DMS53 treated with DMSO at 0.1 percent for 48 hours (cell line): ENCODE data around the gene FDCSP.
"Not testable (repeated sequence)": the region's sequence is repeated elsewhere in the genome, so short reads cannot be mapped to it uniquely, and the experiment has no call there.

ENCODE experiments used
- DNase-seq: peaks from one replicate; lab custom pipeline; 2025; ENCODE audit not compliant: unreplicated experiment; lab: John Stamatoyannopoulos, UW

FDCSP gene

DNA sequence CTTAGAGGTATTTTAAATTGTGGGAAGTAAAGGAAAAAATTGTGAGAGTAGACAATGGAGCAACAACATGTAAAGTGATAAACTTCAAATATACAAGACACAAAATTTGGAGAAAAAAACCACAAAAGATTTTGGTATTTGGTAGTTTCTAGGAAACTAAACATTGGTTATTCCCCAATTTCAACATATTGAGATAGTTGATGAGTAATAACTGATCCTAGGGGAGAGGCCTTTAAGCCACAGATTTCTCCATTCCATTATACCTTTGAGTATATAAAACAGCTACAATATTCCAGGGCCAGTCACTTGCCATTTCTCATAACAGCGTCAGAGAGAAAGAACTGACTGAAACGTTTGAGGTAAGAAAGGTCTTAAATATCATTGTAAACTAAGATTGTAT is at the start of gene FDCSP:
FDCSP (plus strand) TSS at position 301 of the 400 bp plus-strand sequence. CDS start 5,071 bp downstream, outside the sequence.
- DNase-seq: no peak

DNA sequence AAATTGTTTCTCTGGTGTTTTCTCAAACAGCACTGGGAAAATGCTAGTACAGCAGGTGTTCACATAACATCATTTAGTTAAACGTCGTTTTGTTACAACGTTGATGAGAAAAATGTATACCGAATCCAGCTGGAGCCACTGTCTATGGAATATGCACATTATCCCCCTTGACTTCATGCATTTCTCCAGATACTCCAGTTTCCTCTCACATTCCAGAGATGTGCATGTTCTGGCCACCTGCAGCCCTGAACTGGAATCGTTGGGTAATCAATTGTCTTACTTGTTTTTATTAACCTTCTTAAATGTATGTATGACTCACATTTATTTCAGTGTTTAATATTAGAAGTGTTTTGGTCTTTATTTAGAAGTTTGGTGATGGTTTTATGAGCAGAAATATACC is 48.8 kb upstream of the FDCSP start:
- DNase-seq: no peak

DNA sequence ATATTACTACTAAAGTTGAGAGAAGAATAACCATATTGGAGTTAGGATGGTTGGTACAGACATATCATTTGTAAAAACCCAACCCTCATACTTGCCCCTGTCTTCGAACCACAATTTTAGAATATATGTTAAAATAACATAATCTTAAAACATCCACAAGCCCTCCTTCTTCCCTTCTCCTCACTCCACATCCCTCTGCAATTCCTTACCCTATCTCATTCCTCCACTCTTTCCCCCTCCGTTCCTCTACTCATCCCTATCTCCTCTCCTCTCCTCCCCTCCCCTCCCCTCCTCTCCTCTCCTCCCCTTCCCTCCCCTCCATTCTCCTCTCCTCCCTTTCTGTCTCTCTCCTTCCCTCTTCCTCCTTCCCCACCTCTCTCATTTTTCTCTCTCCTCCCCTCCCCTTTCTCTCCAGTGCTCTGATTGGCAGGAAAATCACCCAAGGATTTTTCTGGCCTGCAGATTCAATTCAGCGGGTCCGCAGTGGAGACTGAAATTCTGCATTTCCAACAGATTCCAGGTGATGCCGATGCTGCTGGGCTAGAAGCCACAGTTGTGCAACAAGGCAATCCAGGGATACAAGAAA is 47.8 kb upstream of the FDCSP start:
- no peak for DNase-seq

DNA sequence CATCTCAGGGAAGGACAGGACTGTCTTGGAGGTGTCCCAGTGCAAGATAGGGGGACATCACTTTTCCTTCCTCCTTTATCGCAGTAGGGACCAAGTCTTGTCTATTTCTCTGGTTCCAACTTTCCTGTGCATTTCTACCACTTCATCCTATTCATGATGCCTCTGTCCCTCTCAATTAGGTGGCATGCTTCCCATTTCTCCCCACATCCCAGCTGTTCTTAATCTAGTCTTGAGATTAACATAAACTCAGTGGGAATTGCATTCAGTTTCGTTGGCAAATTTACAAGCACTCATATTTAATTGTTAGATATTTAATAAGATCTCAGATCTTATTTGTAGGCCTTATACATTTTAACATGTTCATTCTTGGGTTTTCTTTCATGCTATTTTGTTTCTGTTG is 46.1 kb upstream of the FDCSP start:
- no peak for DNase-seq

DNA sequence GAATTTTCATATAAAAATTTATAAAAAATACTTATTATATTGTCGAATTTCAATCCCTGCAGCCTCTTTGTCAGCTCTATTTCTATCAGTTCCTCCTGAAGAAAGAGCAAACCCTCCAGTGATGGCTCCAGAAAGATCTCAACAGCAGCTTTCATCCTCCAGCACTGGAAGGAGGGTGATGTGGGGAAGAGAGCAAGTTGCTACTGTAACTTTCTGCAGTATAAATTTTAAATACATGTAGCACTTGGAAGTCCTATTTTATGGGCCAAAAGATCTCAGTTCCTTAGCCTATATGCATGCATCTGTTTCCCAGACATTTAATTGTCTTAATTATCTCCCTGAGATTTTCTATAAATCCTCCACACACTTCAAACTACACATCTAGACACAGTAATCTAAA is 44.1 kb upstream of the FDCSP start:
- DNase-seq: no peak

DNA sequence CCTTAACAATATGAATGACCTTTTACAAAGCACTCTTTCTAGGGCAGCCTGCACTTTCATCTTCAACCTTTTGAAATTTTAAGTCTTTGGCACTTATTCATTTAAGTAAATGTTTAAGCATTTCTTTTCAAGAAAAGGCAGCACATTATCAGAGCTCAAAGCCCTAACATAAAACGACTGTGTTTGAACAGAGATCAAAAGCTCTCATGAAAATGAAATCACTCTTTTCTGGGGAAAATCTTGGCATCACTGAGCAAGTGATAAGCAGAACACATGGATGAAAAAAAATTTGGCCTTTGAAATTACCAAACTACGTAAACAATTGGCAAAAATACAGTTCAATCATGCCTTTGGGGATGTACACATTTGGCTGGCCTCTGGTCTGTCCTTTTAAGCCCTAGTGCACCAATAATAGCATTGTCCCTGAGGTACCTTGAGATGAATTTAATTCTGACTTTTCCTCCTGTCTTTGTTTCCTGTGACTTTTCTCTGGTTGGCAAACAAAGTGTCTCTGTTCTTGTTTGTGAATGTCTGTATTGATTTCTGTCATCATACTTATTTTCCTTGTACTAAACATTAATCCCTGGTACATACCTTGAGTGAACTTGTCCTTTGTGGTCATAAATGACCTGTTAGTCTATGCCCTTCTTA is 43.3 kb upstream of the FDCSP start:
- DNase-seq: no peak

DNA sequence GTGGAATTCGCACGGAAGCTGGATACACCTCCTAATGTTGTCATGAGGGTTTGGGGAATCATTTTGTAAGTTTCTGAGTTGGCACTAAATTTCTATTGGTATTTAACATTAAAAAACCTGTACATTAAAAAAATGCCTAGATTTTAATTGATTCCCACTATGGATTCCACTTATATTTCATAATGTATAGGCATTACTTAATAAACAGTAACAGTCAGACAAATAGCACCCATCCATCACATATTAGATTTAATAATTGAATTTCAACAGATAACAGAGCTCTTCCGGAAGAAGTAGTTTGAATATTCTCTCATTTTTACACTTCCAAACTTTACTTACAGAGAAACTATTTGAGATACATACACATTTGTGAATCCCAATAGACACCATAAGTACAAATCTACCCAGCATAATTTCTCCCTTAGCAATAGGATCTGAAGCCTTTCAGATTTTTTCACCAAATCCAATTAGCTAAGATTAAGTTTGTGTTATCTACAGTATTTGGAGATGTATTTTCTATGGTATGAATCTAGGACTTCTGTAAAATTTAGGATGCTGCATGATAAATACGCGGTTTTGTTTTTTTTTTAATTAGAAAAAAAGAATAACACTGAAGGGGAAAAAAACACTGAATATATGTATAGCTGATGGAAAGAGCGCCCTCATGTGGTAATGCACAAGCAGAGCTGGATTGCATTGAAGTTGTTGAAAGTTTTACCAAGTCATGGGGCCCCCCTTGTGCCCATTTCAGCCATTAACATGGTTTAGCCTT is 42.6 kb upstream of the FDCSP start:
- peak; percentile 9 for DNase-seq

DNA sequence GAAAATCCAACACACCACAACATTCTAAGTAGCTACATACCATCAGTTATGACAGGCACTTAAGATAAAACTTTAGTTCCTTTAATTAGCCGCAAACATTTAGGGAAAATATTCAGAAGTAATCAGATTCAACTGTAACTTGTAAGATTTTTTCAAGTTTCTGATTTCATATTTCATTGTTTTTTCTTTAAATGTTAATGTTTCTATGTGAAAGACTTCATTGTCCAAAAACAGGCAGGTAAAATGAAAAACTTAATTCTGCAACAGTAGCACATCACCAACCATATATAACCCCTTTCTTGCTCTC is 42.0 kb upstream of the FDCSP start:
- DNase-seq: no peak

DNA sequence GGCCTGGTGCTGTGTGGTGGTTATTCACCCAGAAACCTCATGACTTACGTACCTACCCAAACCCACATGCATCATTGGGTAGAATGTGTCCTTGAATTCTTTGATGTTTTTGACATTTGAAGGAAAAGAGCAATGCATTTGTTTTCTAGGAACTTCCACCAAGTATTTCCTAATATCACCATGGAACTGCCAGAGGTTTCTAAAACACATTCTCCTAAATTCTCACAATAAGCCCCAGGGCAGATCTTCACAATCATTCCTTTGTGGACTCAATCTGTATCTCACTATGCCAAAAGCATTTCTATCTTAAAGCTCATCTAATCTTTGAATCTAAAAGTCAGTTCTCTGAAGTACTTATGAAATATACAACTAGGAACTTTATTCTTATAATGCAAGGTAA is 38.7 kb upstream of the FDCSP start:
- no peak for DNase-seq

DNA sequence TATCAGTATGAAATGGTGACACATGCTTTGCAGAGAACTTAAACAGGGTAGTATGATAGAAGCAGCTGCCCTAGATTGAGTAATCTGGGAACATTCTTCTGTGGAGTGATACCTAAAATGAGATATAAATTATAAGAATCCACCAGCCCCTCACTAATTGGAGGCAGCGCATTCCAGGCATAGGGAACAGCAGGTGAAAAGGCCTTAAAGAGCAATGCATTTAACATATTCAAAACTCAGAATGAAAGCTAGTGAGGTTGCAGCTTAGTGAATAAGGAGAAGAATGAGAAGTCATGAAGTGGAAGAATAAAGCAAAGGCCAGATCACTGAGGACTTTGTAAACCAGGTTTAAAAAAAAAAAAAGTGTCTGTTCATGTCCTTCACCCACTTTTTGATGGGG is 35.3 kb upstream of the FDCSP start:
- no peak for DNase-seq

DNA sequence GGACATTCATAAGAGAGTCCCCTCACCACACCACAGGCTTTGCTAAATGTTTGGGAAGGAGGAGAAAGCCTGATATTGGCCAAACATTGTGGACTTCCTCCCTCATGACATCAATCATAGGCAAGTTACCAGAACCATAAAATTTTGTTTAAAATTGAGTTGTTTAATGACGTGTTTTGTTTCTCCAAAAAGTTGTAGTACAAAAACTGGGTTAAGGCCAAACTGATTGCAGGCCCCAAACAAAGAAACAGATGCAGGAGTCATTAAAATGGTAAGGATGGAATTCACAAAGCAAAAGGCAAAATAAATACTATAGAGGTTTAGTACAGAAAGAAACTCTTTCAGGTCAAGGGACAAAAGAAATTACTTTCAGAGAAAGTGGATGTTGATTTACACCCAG is 34.3 kb upstream of the FDCSP start:
- DNase-seq: no peak

DNA sequence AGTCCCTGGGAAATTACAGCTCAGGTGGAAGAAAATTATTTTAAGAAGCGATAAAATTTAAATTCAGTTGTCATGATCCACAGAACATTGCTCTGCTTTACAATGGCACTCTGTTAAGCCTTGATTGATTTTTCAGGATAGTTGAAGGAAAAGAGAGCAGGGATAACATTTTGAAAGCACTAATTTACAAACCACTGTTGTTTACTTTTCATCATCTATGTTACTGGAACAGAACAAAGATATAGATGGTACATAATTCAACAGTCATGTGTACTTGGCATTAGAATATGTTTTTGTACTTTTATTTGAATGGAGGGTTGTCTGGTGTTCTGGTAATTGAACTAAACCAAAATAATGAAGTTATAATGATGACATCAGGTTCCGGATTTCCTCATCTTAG is 33.0 kb upstream of the FDCSP start:
- no peak for DNase-seq

DNA sequence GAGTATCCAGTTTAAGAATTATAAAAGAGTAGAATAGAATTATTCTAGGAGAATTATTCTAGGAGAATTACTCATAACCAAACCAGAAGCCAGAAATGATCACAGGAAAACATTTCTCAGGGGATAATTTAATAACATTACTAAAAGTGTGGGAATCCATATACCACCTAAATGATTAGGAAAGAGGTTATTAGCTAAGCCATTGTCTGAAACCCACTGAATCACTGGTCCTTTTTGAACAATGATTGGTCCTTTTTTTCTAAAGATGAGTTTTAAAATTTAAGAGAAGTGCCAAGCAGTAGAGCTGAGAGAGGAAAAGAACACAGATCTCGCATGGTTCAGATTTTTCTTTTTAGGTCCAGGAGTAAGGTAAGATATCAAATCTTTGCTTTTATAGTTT is 30.5 kb upstream of the FDCSP start, which contains the start of gene ODAM:
ODAM (plus strand) TSS at position 301 of the 400 bp plus-strand sequence. CDS start 819 bp downstream, outside the sequence.
- DNase-seq: no peak

DNA sequence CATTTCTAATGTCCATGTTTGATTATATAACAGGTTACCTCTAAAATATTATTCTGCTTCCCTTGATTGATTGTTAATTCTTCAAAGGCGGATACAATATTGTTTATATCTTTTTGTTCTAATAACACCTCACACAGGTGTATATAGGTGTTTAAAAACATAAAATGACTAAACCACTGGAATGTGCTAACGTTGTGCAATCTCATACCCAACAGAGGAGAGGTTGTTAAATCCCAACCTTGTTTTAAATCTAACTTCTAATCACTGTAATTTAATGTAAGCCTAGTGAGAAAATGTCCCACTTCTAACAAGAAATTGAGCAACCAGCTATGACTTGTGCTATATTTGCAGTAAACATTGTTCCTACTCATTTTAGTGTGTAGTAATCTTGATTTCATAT is 29.1 kb upstream of the FDCSP start:
- no peak for DNase-seq

DNA sequence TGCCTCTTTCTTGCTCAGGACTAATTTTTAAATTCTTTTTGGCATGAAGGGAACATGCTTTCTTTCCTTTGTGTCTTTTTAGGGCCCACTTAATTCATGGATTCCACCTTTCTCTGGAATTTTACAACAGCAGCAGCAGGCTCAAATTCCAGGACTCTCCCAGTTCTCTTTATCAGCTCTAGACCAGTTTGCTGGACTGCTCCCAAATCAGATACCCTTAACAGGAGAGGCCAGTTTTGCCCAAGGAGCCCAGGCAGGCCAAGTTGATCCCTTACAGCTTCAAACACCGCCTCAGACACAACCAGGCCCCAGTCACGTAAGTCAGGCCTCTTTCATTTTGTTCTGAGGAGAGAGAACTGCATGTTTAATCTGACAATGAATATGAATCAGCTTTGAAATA is 28.1 kb upstream of the FDCSP start:
- no peak for DNase-seq

DNA sequence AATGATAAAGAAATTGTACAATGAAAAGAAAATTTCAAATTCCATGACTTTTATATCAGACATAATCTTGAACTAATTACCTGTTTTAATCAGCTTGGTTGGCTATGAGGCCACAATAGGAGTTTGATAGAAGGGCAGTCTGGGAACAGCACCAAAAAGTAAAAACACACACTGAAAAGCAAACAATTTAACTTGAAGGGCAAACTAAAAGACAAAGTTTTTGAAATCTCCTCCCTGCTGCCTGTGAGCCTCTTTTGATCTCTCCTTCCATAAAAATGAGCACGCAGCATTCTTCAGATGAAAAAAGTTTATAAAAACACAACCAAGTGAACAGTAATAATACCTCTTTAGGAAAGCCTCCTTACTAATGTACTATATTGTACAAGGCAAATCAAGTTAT is 22.3 kb upstream of the FDCSP start:
- no peak for DNase-seq

DNA sequence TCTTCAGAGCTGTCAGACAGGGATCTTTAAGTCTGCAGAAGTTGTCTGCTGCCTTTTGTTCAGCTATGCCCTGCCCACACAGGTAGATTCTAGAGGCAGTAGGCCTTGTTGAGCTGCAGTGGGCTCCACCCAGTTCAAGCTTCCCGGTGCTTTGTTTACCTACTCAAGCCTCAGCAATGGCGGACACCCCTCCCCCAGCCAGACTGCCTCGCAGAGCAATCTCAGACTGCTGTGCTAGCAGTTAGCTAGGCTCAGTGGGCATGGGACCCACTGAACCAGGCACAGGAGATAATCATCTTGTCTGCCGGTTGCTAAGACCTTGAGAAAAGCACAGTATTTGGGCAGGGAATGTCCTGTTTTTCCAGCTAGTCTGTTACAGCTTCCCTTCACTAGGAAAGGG is 13.2 kb upstream of the FDCSP start:
- not testable (repeated sequence) for DNase-seq

DNA sequence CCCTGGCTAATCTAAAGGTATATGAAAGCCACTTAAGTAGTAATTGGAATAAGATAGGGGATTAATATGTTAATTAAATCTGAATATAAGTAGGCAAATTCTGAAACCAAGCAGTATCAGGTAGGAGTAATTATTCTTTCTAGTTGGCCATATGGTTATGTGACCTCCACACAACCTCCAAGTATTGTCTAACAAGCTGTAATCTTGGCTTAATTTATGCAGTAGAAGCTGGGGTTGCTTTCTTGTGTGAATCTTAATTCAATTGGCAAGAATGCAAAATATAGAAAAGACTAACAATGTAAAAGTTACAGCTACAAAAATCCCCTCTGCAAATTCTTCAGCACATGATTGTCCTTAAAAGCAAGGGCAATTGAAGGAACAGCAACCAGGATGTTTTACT is 9.8 kb upstream of the FDCSP start:
- DNase-seq: not testable (repeated sequence)

DNA sequence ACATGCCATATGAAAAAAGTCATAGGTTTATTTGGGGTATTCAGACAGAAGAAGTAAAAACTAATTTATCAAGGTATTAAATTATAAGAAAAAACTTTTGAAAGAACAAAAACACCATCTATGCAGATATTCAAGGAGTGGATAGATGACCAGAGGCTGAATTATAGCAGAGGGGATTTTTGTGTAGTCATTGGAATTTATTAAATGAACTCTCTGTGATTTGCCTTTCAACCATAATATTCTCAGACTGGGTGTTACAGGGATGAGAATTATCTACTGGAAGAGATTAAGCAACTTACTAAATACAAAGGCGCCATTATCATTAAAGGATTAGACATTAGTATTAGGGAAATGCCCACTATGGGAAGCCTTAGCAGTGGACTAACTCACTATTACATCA is 9.4 kb upstream of the FDCSP start:
- not testable (repeated sequence) for DNase-seq

DNA sequence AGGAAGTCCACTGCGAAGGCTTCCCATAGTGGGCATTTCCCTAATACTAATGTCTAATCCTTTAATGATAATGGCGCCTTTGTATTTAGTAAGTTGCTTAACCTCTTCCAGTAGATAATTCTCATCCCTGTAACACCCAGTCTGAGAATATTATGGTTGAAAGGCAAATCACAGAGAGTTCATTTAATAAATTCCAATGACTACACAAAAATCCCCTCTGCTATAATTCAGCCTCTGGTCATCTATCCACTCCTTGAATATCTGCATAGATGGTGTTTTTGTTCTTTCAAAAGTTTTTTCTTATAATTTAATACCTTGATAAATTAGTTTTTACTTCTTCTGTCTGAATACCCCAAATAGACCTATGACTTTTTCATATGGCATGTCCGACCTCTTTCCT is 4.5 kb upstream of the FDCSP start:
- not testable (repeated sequence) for DNase-seq

DNA sequence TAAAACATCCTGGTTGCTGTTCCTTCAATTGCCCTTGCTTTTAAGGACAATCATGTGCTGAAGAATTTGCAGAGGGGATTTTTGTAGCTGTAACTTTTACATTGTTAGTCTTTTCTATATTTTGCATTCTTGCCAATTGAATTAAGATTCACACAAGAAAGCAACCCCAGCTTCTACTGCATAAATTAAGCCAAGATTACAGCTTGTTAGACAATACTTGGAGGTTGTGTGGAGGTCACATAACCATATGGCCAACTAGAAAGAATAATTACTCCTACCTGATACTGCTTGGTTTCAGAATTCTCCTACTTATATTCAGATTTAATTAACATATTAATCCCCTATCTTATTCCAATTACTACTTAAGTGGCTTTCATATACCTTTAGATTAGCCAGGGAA is 4.1 kb upstream of the FDCSP start:
- not testable (repeated sequence) for DNase-seq

DNA sequence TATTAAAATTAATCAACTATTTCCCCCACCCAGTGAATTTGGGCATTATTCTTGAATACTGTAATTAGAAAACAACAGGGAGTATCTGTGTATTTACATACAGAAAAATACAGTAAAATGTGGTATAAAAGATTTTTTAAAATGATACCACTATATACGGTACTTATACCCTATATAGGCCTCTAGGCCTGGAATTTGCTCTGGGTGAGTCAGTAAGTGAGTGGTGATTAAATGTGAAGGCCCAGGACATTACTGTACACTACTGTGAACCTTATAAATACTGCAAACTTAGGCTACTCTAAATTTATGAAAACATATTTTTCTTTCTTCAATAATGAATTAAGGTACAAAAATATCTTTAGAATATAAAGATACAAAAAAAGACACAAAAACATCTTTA is 10.2 kb downstream of the FDCSP start:
- DNase-seq: no peak
